HTERT RPE-1 (cell line): ENCODE measurements around the gene HOXB7.

Experiments
- in situ Hi-C: fragments of 300-500 bp; cut with MboI; formaldehyde crosslinking; loops from 4 replicates; pipeline ENCODE4 v1.14.3; 2020; ENCODE audit warnings: low sequenced_read_pairs

The HOXB7 gene

DNA sequence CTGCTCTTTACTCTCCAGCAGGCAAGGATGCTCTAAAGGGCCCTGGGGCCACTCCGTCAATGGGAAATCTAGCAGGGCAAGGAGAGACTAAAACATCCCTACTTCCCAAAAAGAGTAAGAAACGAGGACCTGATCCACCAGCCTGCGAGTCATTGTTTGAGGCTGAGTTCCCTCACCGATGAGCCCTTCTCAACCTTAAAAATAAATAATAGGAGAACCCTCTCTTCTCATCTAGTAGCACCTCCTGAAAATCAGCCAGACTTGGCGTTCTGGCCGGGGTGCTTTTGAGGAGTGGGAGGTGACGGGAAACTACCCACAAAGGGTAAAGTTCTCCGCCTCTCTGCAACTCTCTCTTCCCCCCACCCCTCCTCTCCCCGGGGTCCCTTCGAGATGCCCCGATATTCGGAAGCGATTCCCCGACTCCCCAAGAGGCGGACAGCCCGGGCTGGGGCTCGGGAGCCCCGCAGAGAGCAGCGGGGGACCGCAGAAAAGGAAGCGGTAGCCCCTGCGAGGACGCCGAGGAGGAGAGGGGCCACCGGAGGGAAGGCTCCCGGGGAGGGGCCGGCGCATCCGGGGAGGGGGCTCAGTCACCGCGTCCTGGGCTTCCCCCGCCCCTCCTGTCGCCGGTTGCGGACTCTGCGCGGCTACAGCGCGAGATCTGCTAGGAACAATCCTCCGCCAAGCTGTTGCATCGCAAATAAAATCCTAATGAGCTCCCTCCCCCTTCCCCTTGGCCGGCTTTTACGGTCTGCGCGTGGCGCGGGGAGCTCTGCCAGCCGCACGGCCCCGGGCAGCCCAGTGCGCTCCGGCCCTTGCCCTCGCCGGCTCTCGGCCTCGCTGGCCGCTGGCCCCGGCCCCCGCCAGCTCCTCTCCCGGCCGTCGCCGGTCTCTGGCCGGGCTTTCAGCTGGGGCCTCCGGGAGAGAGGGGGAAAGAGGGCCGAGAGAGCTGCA, 14.0 kb upstream of the HOXB7 start:
- in situ Hi-C loops, result no loop called here

DNA sequence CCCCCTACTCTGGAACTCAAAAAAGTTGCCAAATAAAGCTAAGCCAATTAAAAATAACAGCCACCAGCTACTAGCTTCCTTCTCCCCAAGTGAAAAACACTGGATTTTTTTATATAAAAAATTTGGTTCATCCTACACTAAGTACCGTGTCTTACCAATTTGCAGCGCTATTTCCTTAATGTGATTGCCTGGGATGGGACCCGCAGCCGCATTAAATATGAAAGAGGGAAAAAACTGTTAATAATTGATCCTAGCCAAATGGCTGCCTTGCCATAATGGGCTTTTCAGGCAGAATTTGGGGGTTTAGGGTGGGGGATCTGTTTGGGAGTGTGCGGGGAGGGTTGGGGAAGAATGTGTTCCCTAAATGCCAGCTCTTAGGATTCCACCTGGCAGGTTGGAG, 13.3 kb upstream of the HOXB7 start:
- in situ Hi-C loops, result no loop called here

DNA sequence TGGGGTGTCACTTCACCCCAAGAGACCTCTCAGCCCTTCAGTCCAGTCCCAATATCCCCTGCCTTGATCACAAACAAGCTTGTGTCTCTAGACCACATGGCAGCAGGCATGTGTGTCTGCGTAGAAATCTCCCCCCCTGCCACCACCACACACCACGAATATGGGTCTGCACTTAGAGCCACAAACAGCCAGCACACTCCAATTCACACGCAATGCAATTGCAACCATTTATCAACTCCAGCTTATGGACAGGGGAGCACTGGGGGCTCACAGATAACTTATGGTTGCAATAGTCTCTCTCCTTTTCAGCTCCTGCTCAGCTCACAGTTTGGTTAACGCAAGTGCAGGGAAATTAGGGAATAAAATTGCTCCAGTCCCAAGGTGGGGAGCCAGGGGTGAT, 12.8 kb upstream of the HOXB7 start:
- in situ Hi-C loops, result no loop called here

DNA sequence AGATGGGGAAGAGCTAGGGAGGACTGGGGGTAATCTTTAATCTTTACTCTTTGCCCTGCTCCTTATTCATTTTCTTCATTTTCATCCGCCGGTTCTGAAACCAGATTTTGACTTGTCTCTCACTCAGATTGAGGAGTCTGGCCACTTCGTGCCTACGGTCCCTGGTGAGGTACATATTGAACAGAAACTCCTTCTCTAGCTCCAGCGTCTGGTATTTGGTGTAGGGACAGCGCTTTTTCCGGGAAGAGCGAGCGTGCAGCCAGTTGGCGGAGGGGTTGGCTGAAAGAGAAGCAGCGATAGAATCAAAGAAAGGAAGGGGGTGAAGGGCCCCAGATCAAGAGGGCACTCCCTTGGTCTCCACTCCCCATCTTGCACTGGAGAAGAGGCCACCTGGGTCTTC, 12.0 kb upstream of the HOXB7 start:
- in situ Hi-C loops, result no loop called here

DNA sequence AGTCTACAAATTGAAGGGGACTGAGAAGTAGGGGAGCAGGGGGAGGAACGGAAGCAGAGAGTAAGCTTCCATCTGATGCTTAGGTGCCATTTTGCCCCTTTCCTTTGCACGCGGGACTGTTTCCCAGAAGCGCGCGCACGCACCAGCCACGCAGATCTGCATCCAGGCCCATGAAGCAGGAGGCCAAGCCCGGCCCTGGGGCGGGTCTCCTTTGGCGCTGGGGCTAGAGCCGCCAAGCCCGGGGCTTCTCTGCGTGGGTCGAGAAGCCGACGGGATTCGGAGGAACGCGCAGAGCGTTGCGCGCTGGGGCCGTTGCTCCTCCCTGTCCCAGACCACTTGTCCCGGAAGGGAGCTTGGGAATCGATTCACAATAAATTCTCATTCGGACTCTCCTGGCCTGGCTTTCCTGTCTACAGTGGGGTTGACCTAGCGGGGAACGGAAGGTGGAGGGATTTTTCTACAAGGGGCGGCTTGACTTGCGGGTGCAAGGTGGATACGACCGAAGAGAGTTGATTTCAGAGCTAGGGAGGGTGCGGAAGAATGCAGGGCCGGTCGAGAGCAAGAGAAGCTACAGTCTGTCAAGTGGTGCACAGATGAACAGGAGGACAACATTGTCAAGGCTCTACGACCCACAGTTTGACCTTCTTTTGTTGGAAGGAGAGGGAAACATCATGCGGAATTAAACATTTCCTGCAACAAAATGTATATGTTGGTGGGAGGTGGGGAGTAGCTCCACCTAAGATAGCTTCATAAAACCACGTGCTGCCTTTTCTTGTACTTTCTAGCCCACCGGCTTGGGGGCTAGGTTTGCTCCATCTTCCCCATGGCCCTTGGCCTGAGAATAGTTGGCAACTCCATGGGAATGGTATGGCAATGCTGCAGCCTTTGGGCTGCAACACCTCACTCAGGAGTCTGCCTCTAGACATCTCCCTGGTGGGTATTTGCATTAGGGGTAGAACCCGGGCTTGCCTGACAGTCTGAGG, 10.9 kb upstream of the HOXB7 start:
- in situ Hi-C loops, result no loop called here

DNA sequence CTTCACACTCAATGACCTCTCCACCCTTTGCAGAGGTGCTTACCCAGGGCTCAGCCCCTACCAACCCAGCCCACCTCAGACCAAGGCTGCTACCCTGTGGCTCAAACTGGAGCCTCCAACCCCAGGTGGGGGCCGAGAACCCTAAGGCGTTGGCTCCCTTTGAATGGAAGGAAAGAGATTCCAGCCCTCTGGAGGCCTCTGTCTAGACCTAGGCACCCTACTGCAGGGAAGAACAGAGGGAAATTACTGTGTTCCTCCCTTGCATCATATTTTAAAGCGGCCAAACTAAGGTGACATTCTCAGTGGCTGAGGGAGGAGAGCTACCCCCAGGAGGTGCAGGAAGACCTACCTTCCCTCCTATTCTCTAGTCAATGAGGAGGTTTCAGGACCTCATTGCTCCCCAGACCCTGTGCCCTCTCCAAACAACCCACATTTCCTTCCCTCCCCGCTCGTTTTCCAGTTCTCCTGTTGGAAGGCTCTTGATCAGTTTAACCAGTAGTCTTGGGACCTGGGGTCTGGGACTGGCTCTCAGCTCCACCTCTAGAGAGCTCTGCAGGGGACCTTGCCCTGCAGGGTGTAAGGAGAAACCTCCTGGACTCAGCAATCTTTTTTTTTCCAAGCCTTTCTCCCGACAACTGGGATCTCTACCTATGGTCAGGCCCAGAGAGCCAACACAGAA, 9.8 kb upstream of the HOXB7 start:
- in situ Hi-C loops, result no loop called here

DNA sequence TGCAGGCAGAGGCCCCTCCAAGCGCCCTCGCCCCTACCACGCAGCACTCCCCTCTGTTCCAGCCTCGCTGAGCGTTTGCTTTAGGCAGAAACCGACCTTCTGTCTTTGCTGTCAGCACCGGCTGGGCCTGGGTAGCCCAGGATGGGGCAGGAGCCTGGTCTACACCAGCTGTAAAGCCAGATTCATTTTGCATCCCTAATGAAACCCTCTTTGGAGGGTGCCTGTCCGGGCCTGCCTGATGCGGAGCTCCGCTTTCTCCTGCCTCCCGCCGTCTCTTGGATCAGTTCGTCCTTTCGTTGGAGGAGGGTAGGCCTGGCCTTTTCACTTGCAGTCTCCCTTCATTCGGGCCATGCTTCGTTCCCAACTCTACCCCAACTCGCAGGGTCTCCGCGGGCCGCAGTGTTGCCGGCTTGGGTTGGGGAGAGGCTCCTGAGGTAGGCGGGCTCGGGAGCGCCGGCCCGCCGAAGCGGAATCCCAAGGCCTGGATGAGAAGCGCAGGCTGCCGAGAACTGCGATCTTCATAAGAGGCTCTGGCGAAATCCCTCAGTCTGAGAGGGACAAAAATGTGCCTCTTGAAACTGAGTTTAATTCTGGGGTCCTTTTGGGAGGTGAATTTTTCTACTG, 9.1 kb upstream of the HOXB7 start:
- in situ Hi-C loops, result no loop called here

DNA sequence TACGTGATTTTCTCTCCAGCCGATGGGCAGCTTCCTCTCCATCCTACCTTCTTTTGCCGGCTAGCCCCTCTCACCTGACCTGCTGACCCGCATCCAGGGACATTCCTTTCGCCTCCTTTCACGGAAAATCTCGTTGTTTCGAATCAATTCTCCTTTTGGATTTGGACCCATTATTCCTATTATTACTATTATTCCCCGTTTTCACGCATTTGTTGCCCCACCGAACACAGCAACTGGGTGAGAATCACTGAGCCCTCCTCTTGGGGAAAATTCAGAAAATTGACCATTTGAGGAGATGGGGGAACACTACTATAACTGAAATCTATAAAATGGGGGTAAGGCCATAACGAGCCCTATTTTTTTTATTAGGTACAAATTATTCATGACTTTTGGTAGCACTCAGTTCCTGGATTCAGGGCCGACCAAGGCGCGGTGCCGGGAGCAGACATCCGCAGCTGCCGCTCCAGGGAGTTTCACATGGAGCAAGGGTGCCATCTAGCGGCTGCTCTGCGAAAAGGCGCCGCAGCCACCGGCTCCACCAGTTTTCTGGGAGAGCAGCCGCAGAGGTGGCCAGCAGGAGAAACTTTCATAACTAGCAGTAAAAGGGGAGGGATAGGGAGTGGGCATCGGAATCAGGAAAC, 7.6 kb upstream of the HOXB7 start:
- in situ Hi-C loops, result no loop called here

DNA sequence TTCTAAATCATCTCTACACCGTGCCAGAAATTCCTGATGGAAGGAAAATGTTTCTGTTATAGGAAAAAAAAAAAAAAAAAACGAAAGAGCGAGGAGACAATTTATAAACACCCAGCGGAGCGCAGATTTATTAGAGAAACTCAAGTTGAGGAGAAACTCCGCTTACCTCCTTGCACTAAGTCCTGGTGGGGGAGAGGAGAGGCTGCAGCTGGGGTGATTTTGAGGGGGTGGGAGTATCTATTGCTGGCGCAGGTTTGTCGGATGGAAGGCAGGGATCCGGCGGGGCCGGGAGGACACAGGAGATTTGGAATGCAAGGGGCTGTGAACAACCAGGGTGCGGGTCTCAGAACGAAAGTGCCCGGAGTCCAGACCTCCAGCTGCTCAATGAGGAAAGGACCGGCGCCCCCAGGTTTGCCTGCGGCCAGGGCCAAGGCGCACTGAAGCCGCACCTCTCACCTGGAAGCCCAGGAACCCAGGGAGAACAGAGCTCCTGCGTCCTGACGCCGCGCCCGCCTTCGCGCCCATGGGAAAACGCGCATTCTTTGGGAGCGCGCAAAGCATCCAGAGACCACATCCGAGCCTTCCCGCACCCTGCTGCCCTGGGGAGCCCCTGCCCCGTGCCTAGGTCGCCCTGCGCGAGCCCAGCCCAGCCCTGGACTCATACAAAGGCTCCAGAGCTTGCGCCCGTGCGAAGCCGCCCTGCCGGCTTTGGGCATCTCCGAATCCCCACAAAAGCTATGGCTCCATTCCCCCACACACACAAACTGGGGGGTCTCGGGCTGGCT, 6.8 kb upstream of the HOXB7 start:
- in situ Hi-C loops, result no loop called here

DNA sequence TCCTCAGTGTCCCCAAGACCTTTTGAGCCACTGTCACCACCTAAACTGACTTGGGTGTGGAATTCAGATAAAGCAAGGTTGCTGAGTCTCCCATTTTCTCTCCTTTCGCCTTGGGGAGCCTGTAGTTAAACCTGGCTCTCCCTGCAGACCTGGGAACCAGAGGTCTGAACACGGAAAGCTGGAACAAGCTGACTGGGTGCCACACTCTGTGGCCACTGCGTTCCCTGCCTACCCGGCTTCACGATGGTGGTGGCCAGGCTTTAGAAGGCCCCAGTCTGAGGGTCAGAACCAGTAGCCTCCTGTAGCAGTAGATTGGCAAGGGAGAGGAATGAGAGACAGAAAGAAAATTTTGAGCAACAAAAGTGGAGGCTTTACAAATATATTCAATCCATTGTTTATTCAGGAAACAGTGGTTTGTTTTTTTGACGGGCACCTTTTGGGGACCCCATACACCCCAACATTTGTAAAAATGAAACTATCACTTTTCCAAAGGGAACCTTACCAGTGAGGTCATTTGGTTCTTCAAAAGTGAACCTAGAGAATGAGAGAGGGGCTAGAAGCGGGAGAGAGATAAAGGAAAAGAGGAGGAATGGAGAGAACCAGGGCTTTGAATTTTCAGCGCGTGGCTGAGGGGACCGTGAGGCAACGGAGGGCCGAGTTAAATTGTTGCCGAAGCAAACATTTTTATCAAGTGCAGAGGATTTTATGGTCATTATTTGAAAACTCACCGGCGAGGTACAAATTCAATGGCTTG, 6.1 kb upstream of the HOXB7 start:
- in situ Hi-C loops, result no loop called here

DNA sequence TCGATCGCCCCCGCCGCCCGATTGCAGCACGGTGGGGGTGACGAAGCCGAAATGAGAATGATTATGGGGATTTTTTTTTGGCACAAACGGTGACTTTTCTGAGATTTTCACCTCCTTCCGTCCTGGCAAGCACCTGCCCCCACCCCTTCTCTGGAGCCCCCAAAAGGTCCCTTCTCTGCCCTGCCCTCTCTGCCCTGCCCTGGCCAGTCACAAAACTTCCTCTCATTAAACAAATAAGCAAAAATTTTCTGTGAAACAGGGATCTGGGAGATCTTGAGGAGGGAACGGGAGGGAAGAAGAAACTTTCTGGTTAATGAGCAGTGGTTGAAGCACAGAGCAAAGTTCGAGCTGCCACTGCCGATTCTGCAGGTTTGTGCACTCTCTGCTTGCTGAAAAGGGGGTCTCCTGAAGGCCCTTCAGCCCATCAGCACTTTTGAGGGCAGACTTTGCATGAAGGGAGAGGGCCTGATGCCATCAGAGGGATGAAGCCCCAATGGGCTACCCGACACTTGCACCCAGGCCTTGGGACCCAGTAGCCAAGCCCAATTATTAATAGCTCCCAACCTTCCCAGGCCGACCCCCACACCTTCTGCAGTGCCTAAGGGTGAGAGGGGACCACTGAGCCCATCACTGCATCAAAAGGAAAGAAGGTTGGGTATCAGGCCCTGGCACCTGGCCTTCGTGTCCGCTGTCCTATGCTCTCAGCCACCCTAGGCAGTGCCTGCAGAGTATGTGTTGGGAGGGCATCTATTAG, 5.3 kb upstream of the HOXB7 start:
- in situ Hi-C loops, result no loop called here

DNA sequence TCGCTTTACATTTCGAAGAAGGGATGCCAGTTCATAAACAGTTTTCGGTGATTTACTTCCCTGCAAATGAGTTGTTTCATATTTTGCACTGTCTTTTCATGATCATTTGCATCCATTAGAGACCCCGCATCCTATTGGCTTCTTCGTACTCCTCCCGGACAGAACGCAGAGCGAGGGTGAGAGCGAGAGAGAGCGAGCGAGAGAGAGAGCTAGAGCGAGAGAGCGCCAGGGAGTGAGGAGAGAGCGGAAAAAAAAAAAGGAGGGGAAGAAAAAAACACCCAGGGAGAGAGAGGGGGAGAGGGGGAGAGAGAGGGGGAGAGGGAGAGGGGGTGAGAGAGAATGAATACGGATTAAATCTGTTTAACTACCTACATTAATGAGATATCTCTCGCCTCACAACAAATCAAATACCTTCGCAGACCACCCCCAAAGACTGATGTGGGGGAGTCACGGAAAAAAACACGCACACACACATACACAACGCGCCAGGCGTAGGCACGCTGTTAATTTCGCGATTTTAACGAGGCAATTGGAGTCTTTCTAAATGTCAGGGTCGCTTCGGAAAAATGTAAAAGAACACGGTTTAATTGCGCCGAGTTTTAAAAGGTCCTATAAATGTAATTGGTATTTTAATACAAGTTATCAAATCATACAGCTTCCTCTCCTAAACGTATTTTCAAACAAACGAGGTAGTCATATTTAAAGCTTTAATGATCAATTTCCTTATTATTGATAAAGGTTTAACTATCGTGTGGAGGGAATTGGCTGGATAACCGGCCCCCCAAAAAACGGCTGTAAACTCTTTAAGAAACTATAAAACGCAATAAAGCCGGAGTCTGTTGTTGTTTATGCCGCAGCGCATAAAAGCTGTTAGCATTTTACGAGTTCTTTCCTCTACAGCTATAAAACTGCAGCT, 4.5 kb upstream of the HOXB7 start, which contains the start of gene HOXB8:
TSS of gene HOXB8 (minus strand) at position 246 of the 916 bp plus-strand sequence. CDS start 588 bp downstream, outside the sequence.
- in situ Hi-C loops, result no loop called here

DNA sequence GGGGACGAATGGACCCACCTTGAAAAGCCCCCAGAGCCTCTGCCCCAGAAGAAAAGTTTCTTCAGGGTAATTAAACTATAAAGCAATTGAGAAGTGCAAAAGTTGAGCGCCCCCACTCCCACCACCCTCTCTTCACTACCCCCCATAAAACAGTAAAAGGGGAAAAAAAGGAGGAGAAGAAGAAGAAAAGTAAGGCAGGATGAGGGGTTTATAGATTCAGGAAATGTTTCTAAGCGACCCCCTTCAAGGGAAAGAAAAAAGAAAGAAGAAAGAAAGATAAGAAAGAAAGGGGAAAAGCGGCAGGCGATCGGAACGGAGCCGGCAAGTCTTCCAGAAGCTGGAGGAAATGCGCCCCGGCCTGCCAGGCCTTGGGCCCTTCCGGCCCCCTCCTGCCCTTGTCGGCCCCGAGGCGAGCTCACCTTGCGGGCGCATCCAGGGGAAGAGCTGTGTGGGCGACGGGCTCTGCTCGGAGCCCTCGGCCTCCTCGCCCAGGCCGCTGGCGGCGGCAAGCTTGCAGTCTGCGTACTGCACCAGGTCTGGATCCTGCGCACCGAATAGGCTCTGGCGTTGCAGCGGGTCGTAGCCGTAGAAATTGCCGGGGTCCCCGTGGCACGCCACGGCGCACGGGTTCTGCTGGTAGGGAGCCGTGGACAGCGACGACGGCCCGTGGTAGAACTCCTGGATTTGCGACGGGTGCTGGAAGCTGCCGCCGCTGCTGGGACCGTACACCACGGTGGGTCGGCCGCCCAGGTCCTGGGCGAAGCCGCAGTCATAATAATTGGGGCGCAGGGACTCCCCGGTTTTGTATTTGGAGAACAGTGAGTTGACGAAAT, 3.3 kb upstream of the HOXB7 start:
- in situ Hi-C loops, result no loop called here

DNA sequence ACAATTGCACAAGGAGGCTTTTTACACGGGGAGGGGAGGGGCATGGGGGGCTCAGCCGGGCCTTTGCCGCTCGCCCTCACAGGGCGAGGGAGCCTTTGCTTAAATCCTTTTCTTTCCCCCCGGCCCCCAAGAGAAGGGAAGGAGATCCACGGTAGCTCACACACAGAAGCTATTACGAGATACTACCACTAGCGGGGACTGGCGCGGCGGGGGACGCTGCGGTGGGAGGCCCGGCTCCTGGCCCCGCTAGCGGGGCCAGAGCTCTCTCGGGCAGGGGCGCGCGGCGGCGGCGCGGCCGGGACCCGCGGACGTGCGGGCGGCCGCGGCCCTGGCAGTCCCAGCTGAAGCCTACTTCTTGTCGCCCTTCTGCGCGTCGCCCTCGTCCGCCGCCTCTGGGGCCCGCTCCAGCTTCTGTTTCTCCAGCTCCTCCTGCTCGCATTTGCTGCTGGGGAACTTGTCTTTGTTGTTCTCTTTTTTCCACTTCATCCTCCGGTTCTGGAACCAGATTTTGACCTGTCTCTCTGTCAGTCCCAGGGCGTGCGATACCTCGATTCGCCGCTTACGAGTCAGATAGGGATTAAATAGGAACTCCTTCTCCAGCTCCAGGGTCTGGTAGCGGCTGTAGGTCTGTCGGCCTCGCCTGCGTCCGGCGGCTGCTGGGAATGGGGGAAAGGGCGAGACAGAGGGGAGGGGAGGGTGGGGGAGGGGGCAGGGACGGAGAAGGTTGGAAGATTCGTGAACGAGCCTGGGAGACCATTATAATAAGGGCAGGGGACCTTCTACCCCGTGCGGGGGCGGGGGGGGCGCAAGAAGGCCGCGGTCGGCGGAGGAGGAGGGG, 2.3 kb upstream of the HOXB7 start:
- in situ Hi-C loops, result no loop called here

DNA sequence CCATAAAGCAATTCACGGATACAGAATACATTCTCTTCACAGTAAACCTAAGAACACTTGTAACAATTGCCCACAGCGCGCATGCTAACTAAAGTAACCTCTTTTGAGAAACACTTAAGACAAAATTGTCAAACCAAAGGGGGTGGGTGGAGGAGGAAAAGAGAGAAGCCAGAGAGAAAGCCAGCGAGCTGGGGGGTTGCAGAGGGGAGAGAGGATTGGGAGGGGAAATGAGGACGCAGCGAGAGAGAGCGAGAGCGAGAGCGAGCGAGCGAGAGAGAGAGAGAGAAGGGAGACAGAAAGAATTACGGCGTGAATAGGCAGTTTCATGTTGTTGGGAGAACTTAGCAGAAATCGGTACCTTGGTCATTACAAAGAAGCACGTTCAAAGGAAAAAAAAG, 1.6 kb upstream of the HOXB7 start:
- in situ Hi-C loops, result no loop called here
